ENCODE measurements around the gene RIPPLY3.
"Not testable (repeated sequence)": the region's sequence is repeated elsewhere in the genome, so short reads cannot be mapped to it uniquely, and the experiment has no call there.

RIPPLY3 gene

GRCh38 chr21:36973986-36974850 lies 32.3 kb upstream of the RIPPLY3 start:
- in situ Hi-C loops (cut with MboI; ENCODE audit: low sequenced_read_pairs) = no loop called here
- Histone ChIP-seq H3K27me3 (ENCODE audit: low read depth) (no peaks in the 10 kb centered on the region), H3K9me3 (no peaks in the 10 kb centered on the region), H3K36me3 (replicated peaks) (no peaks in the 10 kb centered on the region), H3K4me1 (peaks cover 5% of the 10 kb centered on the region), H3K4me3 (no peak overlapping the region)
- DNase-seq (ENCODE audit: low spot score in 2 of 2) = no peak

GRCh38 chr21:36974851-36975192 lies 31.7 kb upstream of the RIPPLY3 start:
- H3K27me3 ChIP-seq (ENCODE audit: low read depth) = no peaks in the 10 kb centered on the region
- no peaks in the 10 kb centered on the region for H3K9me3 ChIP-seq
- H3K36me3 ChIP-seq (replicated peaks) = no peaks in the 10 kb centered on the region
- no peak overlapping the region for H3K4me3 ChIP-seq
- no peak for DNase-seq (ENCODE audit: low spot score in 2 of 2)
- in situ Hi-C loops (cut with MboI; ENCODE audit: low sequenced_read_pairs) = no loop called here
- peaks cover 5% of the 10 kb centered on the region for H3K4me1 ChIP-seq

- H3K27me3 ChIP-seq (ENCODE audit: low read depth) = no peaks in the 10 kb centered on the region
- peaks cover 5% of the 10 kb centered on the region for H3K4me1 ChIP-seq
- no peaks in the 10 kb centered on the region for H3K9me3 ChIP-seq
- H3K4me3 ChIP-seq = no peak overlapping the region
- in situ Hi-C loops (cut with MboI; ENCODE audit: low sequenced_read_pairs) = no loop called here
- DNase-seq (ENCODE audit: low spot score in 2 of 2) = no peak
- no peaks in the 10 kb centered on the region for H3K36me3 ChIP-seq (replicated peaks)
Measured at GRCh38 chr21:36976228-36976861, 30.2 kb upstream of the RIPPLY3 start.

GRCh38 chr21:36976882-36977651 lies 29.4 kb upstream of the RIPPLY3 start:
- H3K27me3 ChIP-seq (ENCODE audit: low read depth) = no peaks in the 10 kb centered on the region
- H3K4me1 ChIP-seq = peaks cover 7% of the 10 kb centered on the region
- H3K4me3 ChIP-seq = no peak overlapping the region
- DNase-seq (ENCODE audit: low spot score in 2 of 2) = peak; percentile 68 to 85
- H3K36me3 ChIP-seq (replicated peaks) = no peaks in the 10 kb centered on the region
- H3K9me3 ChIP-seq = no peaks in the 10 kb centered on the region
- in situ Hi-C loops (cut with MboI; ENCODE audit: low sequenced_read_pairs) = no loop called here

- DNase-seq (ENCODE audit: low spot score in 2 of 2) = no peak
- Histone ChIP-seq H3K4me1 (peaks cover 9% of the 10 kb centered on the region), H3K4me3 (no peak overlapping the region), H3K36me3 (replicated peaks) (no peaks in the 10 kb centered on the region), H3K27me3 (ENCODE audit: low read depth) (no peaks in the 10 kb centered on the region), H3K9me3 (no peaks in the 10 kb centered on the region)
- in situ Hi-C loops (cut with MboI; ENCODE audit: low sequenced_read_pairs) = no loop called here
Measured at GRCh38 chr21:36980280-36981048, 26.0 kb upstream of the RIPPLY3 start.

GRCh38 chr21:36981049-36981391 lies 25.5 kb upstream of the RIPPLY3 start:
- in situ Hi-C loops (cut with MboI; ENCODE audit: low sequenced_read_pairs) = no loop called here
- H3K4me3 ChIP-seq = no peak overlapping the region
- H3K27me3 ChIP-seq (ENCODE audit: low read depth) = no peaks in the 10 kb centered on the region
- DNase-seq (ENCODE audit: low spot score in 2 of 2) = no peak
- H3K36me3 ChIP-seq (replicated peaks) = no peaks in the 10 kb centered on the region
- peaks cover 9% of the 10 kb centered on the region for H3K4me1 ChIP-seq
- H3K9me3 ChIP-seq = no peaks in the 10 kb centered on the region

- in situ Hi-C loops (cut with MboI; ENCODE audit: low sequenced_read_pairs) = no loop called here
- Histone ChIP-seq H3K9me3 (no peaks in the 10 kb centered on the region), H3K36me3 (replicated peaks) (no peaks in the 10 kb centered on the region), H3K27me3 (ENCODE audit: low read depth) (no peaks in the 10 kb centered on the region), H3K4me1 (peaks cover 8% of the 10 kb centered on the region), H3K4me3 (no peak overlapping the region)
- DNase-seq (ENCODE audit: low spot score in 2 of 2) = peak; percentile 56 to 92
Measured at GRCh38 chr21:36981977-36982700, 24.4 kb upstream of the RIPPLY3 start.

GRCh38 chr21:36985751-36986594 lies 20.5 kb upstream of the RIPPLY3 start:
- H3K4me1 ChIP-seq = peaks cover 16% of the 10 kb centered on the region
- no peaks in the 10 kb centered on the region for H3K36me3 ChIP-seq (replicated peaks)
- H3K9me3 ChIP-seq = no peaks in the 10 kb centered on the region
- no peak for DNase-seq (ENCODE audit: low spot score in 2 of 2)
- no peaks in the 10 kb centered on the region for H3K27me3 ChIP-seq (ENCODE audit: low read depth)
- in situ Hi-C loops (cut with MboI; ENCODE audit: low sequenced_read_pairs) = no loop called here
- no peak overlapping the region for H3K4me3 ChIP-seq

GRCh38 chr21:36987845-36988244 lies 18.7 kb upstream of the RIPPLY3 start:
- H3K4me1 ChIP-seq = peaks cover 13% of the 10 kb centered on the region
- DNase-seq (ENCODE audit: low spot score in 2 of 2) = no peak
- no peaks in the 10 kb centered on the region for H3K36me3 ChIP-seq (replicated peaks)
- H3K4me3 ChIP-seq = no peak overlapping the region
- no peaks in the 10 kb centered on the region for H3K9me3 ChIP-seq
- no peaks in the 10 kb centered on the region for H3K27me3 ChIP-seq (ENCODE audit: low read depth)
- in situ Hi-C loops (cut with MboI; ENCODE audit: low sequenced_read_pairs) = no loop called here

GRCh38 chr21:36988536-36988935 lies 18.0 kb upstream of the RIPPLY3 start:
- no peak for DNase-seq (ENCODE audit: low spot score in 2 of 2)
- peaks cover 13% of the 10 kb centered on the region for H3K4me1 ChIP-seq
- H3K4me3 ChIP-seq = no peak overlapping the region
- H3K36me3 ChIP-seq (replicated peaks) = no peaks in the 10 kb centered on the region
- no peaks in the 10 kb centered on the region for H3K9me3 ChIP-seq
- in situ Hi-C loops (cut with MboI; ENCODE audit: low sequenced_read_pairs) = no loop called here
- H3K27me3 ChIP-seq (ENCODE audit: low read depth) = no peaks in the 10 kb centered on the region

- DNase-seq (ENCODE audit: low spot score in 2 of 2); H3K36me3 ChIP-seq (replicated peaks); H3K27me3 ChIP-seq (ENCODE audit: low read depth); H3K9me3 ChIP-seq; in situ Hi-C loops (cut with MboI; ENCODE audit: low sequenced_read_pairs): not testable (repeated sequence)
- Histone ChIP-seq H3K4me1 (peaks cover 13% of the 10 kb centered on the region), H3K4me3 (peak overlapping the region; percentile 55)
Measured at GRCh38 chr21:36989199-36989698, 17.3 kb upstream of the RIPPLY3 start.

GRCh38 chr21:36989699-36990507 lies 16.6 kb upstream of the RIPPLY3 start:
- Histone ChIP-seq H3K4me1 (peaks cover 13% of the 10 kb centered on the region), H3K27me3 (ENCODE audit: low read depth) (no peaks in the 10 kb centered on the region), H3K9me3 (no peaks in the 10 kb centered on the region), H3K36me3 (replicated peaks) (no peaks in the 10 kb centered on the region), H3K4me3 (peak overlapping the region; percentile 55)
- DNase-seq (ENCODE audit: low spot score in 2 of 2) = peak; percentile 77 to 93
- in situ Hi-C loops (cut with MboI; ENCODE audit: low sequenced_read_pairs) = no loop called here

Data from HAP-1 (cell line).